Measurements from ENCODE around the gene TENM4.

Gene TENM4

GRCh38 chr11:78763664-78764063, 677.2 kb downstream of the TENM4 start:
- DNase-seq, result no peak

GRCh38 chr11:78762105-78762504, 678.7 kb downstream of the TENM4 start:
- no peak for DNase-seq

DNA sequence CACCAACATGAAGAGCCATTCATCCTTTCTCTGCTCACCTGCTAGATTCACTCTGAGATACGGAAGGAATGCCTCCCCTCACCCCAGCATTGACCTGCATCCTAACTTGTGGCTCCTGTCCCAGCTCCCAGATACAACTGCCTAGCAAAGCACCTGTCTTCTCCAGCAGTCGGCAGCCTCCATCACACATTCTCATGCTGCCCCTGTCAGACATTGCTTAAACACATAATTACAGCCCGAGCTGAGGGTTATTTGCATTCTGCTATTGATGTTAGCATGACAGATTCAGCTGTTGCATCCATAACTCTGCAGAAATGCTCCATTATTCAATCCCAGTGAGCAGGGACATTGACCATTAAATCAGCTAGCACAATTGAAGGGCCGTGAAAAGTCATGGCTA, 681.8 kb downstream of the TENM4 start:
- DNase-seq, result no peak

- DNase-seq, result no peak
These were observed 687.5 kb downstream of the TENM4 start for GRCh38 chr11:78753297-78753696.

DNA sequence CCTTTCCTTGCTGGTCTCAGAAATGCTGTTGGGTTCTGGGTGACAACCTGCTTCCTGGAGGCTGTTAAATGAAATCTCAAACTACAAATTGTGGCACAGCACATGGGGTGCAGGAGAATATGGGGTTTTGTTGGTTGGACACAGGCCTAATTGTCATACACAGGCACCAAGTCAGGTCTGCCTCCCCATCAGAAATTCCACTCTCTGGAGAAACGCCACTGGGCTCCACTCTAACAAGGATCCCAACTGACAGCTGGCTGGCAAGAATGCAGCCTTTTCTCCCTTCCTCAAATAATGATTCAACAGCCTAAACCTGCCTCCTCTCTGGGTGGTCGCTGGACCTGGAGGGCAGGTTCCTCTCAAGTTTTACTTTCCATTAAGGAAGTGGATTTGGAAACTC, 688.3 kb downstream of the TENM4 start:
- no peak for DNase-seq

DNA sequence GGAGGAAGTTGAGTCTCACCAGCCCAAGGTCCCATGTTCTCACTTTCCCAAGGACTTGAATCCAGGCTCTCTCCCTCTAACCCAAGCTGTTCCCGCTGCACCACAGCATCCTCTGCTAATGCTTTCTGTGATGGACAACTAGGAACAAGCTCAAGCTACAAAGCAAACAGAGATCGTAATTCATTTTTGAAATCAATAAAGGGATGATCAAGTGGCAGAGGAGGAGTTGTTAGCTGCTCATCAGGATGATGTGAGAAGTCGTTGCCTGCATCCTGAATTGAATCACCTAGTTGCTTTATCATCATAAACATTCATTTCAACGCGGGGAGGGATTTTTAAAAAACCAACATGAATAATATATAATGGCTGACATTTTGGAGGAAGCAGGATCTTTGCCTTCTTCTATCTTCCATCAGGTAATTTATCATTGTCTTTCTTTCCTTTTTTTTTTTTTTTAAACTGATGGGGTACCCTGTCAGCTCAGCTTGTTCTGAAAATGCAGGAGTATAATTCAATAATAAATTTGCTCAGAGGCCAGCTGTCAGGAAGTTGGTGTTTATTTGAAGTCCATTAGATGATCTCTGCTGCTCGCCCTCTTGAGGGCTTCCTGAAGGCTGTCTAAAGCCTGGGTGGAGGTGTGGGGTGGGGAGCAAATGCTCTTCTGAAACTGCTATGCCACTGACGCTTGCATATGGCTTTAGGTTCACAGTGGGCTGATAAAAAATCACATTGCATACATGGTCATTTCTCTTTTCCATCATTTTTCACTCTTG, 691.7 kb downstream of the TENM4 start:
- no peak for DNase-seq

- DNase-seq, result no peak
These were observed 695.9 kb downstream of the TENM4 start for GRCh38 chr11:78744949-78745348.

GRCh38 chr11:78744202-78744601, 696.6 kb downstream of the TENM4 start:
- no peak for DNase-seq

GRCh38 chr11:78742430-78742829, 698.4 kb downstream of the TENM4 start:
- DNase-seq, result peak; percentile 73

DNA sequence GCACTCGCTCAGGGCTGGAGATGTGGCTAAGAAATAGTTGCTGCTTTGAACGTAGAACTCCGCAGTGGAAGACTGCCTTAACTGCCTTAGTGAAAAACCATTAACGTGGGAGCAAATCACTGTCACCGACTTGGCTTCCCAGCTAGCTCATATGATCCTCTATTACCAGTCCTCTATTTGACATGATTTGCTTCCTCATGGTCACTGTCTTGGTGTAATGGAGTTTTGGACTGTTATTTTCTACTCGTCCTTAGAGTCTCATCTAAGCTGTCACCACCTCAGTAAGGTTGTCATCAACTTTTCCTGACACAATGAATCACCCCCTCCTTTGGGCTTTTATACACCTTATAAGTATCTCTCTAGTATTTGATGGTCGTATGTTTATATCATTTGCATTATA, 699.1 kb downstream of the TENM4 start:
- DNase-seq, result no peak

DNA sequence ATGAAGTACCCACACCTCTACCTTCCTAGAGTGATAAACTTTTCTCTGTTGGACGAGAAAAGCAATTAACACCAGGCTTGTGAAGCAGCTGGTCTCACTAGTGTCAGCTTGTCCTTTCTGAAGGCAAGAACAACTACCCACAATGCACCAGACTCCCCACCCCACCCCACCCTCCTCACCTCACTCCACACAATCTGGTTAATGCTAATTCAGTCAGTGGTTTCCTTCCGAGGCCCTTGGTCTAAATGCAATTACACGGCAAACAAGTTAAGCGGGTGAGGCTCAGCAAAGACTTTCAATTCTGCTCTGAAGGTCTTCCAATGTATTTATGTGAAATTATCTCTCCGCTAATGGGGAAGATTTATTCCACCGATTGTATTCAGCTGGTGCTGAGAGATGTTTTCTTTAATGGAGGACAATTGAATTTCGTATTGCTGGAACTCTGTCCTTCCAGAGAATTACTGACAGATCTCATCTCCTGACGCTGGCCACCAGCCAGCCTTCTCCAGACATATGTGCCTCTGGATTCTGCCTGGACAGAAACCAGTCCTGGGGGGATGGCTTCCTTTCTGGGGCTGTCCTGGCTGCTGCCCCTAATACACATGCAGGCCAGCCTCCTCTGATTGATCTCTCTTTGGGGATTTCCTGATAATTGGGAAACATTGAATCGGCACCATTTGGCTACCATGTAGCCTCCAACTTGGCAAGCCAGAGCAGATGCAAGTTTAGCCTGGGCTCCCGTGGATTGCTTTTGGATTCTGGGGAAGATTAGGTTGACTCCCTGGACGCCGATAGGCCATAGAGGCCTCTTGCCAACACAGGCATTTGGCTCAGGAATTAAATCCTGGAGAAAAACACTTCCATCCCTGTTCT, 700.4 kb downstream of the TENM4 start:
- no peak for DNase-seq

- DNase-seq, result no peak
These were observed 702.9 kb downstream of the TENM4 start for GRCh38 chr11:78737891-78738290.

GRCh38 chr11:78737301-78737700, 703.5 kb downstream of the TENM4 start:
- no peak for DNase-seq

DNA sequence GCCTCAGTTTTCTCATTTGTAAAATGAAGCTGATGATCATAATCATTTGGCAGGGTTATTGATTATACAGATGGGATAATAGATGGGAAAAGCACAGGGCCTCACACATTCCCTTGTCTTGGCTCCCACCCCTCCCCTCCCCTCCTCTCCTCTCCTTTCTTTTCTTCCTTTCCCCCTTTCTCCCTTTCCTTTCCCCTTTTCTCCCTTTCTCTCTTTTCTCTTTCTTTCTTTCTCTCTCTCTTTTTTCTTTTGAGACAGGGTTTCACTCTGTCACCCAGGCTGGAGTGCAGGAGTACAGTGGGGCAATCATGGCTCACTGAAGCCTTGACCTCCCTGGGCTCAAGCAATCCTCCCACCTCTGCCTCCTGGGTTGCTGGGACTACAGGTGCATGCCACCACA, 705.1 kb downstream of the TENM4 start:
- no peak for DNase-seq

DNA sequence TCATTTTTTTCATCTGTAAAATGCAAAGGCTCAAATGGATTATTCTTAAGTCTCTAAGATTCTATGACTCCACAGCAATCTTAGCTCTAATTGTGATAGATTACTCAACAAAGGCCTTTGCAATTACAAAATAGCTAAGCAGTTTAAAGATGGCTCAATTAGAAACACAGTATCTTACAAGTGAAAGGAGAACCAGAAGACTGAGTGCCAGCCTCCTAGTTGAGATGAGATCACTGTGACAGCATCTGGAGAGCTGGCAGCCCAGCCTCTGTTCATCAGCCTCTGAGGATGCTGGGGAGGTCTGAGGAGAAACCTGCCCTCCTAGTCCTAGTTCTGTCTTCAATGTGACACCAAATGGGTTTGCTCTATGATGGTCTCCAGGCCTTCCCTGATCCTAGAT, 707.8 kb downstream of the TENM4 start:
- DNase-seq, result no peak

GRCh38 chr11:78732246-78732645, 708.6 kb downstream of the TENM4 start:
- no peak for DNase-seq

DNA sequence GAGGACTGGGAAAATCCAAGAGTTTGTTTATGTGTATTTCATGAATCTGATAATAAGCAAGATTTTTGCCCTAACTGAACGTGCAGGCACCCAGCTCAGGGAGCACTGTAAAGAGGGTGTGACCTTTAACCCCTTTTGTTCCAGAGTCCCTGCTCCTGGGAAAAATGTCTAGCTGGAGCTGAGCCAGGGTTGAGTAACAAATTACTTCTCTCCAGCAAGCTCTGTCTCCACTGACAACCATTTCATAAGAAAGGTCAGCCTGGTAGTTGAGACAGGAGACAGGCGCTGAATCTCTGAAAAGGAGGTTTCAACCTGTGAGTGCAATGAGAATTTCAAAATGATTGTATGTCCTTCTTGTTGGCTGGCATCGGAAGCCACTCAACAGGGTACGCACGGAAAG, 709.8 kb downstream of the TENM4 start:
- no peak for DNase-seq

DNA sequence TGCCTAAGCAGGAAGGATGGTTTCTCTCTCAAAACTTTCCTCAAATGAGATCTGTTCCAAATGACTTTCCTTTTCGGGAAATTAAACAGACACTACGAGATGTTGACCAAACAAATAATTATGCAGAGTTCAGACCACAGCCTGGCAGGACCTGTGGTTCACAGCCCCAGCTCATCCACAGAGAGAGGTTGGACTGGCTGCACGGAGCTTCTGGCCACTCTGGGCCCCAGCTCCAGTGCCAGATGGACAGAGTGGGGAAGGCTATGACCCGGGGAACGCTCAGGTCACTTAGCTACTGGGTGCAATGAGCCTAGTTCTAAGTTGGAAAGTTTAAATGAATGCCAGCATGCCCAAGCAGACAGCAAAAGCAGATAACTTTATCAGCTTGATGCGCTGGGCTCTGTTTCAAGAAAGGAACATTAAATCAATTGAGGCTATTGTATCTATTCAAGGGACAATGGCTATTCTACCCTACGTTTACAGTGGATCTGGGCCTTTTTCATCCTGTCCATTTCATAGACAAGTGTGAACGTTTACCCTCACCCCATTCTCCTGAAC, 710.5 kb downstream of the TENM4 start:
- DNase-seq, result no peak

DNA sequence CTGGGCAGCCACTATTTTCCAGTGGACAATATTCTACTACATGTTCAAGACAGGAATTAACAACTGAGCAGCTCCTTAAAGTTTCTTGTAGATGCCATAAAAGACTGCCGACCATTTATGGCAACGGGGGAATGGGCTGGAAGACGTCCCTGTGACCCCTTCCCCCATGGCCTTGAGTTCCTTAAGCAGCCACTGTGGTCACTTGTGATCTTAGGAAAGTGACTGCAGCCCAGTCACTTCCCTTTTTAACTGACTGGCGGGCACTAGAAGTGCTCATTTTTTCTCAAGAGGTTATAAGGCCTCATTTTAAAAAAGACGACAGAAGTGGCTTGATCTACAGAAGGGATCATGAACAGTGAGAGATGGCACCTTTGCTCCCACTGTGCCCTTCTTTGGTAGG, 713.0 kb downstream of the TENM4 start:
- no peak for DNase-seq

GRCh38 chr11:78725200-78725599, 715.6 kb downstream of the TENM4 start:
- no peak for DNase-seq

DNA sequence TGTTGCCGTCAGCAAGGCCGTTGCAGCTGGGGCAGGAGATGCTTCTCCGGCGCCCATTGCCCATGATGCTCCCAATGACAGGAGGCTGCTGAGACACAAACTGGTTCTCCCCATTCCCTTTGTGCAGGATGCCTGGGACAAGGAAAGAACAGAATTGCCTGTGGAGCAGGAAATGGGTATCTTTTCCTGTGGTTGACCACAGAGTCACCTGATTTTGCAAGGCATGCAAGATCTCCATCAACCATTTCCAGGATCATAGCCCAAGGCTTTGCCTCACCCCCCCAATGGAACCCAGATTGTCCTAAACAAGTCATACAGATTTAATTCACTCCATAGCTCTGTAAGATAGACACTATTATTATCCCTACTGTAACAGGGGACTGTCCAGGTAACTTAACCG, 718.0 kb downstream of the TENM4 start:
- DNase-seq, result no peak

- DNase-seq, result no peak
These were observed 720.4 kb downstream of the TENM4 start for GRCh38 chr11:78720281-78720989.

DNA sequence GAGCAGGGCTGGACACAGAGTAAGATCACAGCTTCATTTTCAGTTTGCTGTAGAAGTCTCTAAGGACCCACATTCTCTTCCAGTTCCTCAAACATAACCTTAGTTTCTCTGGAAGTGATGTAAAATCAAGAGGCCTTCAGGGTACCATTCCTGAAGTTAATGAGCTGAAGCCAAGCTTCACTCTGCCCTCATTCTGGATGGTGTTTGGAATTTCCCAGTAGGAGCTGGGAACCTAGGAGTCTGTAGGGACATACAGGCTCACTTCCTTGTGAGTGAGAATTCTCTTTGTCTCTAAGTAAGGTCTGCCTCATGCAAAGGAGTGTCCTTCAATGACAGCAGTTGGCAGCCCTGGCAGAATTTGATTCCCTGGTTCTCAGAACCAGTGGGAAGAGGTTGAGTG, 723.8 kb downstream of the TENM4 start:
- DNase-seq, result no peak

Measured in RPMI8226 (cell line).